Neural progenitor cell (in vitro differentiated cells): ENCODE results near the gene TGM4. TPM values are rescaled to one million over a fixed set of nuclear protein-coding genes. Genes with fewer than 3 reads are reported as not detected.

ENCODE experiments used
- DNase-seq: peaks from one replicate; pipeline ENCODE4 v3.0.0-alpha.2; 2016; ENCODE audit warnings: low spot score
- H2AFZ ChIP-seq: fragments of 200-600 bp; sonication (generic); replicated peaks from 2 replicates; pipeline ENCODE4 v1.6.1; 2016; ENCODE audit warnings: antibody characterized with exemption
- H3F3A ChIP-seq: fragments of 200-600 bp; sonication (generic); 2 replicates; pipeline ENCODE4 v1.6.1; 2016; ENCODE audit warnings: antibody characterized with exemption, low read depth
- H3K27ac ChIP-seq: fragments of 200-600 bp; sonication (generic); 2 replicates; pipeline ENCODE4 v1.5.1; 2016; ENCODE audit warnings: mild to moderate bottlenecking
- H3K27me3 ChIP-seq: fragments of 200-600 bp; sonication (generic); 2 replicates; pipeline ENCODE4 v1.6.1; 2016; ENCODE audit warnings: mild to moderate bottlenecking, moderate library complexity
- H3K36me3 ChIP-seq: fragments of 200-600 bp; sonication (generic); 2 replicates; pipeline ENCODE4 v1.5.1; 2016
- H3K4me1 ChIP-seq: fragments of 200-600 bp; sonication (generic); 2 replicates; pipeline ENCODE4 v1.6.1; 2016; ENCODE audit warnings: mixed run types
- H3K4me2 ChIP-seq: fragments of 200-600 bp; sonication (generic); 2 replicates; pipeline ENCODE4 v1.6.1; 2016
- H3K4me3 ChIP-seq: fragments of 200-600 bp; sonication (generic); 2 replicates; pipeline ENCODE4 v1.5.1; 2016
- H3K79me2 ChIP-seq: fragments of 200-600 bp; sonication (generic); 2 replicates; pipeline ENCODE4 v1.6.1; 2016; ENCODE audit warnings: low read depth
- H3K9ac ChIP-seq: fragments of 200-600 bp; sonication (generic); 2 replicates; pipeline ENCODE4 v1.6.1; 2016
- H3K9me3 ChIP-seq: fragments of 200-600 bp; sonication (generic); 2 replicates; pipeline ENCODE4 v1.5.1; 2016; ENCODE audit warnings: low read depth
- H4K20me1 ChIP-seq: fragments of 200-600 bp; sonication (generic); 2 replicates; pipeline ENCODE4 v1.6.1; 2016; ENCODE audit warnings: low read depth
- H3K27ac Mint-ChIP-seq: 3 replicates; pipeline ENCODE4 v1.8.0; 2021; ENCODE audit warnings: mixed read lengths
- H3K27me3 Mint-ChIP-seq: 2 replicates; pipeline ENCODE4 v1.8.0; 2022; ENCODE audit warnings: low read depth, mild to moderate bottlenecking, inconsistent platforms, moderate library complexity, mixed read lengths; ENCODE audit not compliant: insufficient read depth
- H3K36me3 Mint-ChIP-seq: 3 replicates; pipeline ENCODE4 v1.8.0; 2021; ENCODE audit warnings: mixed read lengths
- H3K4me1 Mint-ChIP-seq: 3 replicates; pipeline ENCODE4 v1.8.0; 2021; ENCODE audit warnings: mixed read lengths
- H3K4me3 Mint-ChIP-seq: 3 replicates; pipeline ENCODE4 v1.8.0; 2021; ENCODE audit warnings: mild to moderate bottlenecking, moderate library complexity, mixed read lengths
- H3K9me3 Mint-ChIP-seq: 3 replicates; pipeline ENCODE4 v1.8.0; 2020; ENCODE audit warnings: mixed read lengths
- CTCF ChIP-seq: fragments of 200-600 bp; sonication (generic); IDR thresholded peaks from 2 replicates; pipeline ENCODE4 v1.5.1; 2017; ENCODE audit warnings: antibody characterized with exemption, mild to moderate bottlenecking
- EZH2 ChIP-seq: fragments of 200-600 bp; sonication (generic); IDR thresholded peaks from 2 replicates; pipeline ENCODE4 v1.6.1; 2017; ENCODE audit warnings: antibody characterized with exemption, mild to moderate bottlenecking, moderate library complexity
- EZH2phosphoT487 ChIP-seq: fragments of 200-600 bp; sonication (generic); IDR thresholded peaks from 2 replicates; pipeline ENCODE4 v1.6.1; 2017; ENCODE audit warnings: antibody characterized with exemption
- total RNA-seq: library from RNA; depleted of rRNA; stranded (reverse); fragments of >200 nt; gene quantifications from 2 replicates; pipeline ENCODE4 v1.2.3, GENCODE V29; 2015; ENCODE audit warnings: low replicate concordance

The TGM4 gene
- total RNA-seq, 1 donor from 2014 or later, result 0.04 TPM

GRCh38 chr3:44932986-44933944 lies 58.9 kb downstream of the TGM4 start:
- peaks cover 27% of the 10 kb centered on the region for H3K4me1 ChIP-seq
- Mint-ChIP-seq H3K4me3 (no peak overlapping the region), H3K27ac (peak overlapping the region; percentile 94), H3K4me1 (peaks cover 22% of the 10 kb centered on the region), H3K9me3 (no peaks in the 10 kb centered on the region), H3K27me3 (peaks cover 6% of the 10 kb centered on the region), H3K36me3 (peaks cover 27% of the 10 kb centered on the region)
- no peaks in the 10 kb centered on the region for H4K20me1 ChIP-seq
- H3K4me3 ChIP-seq, result no peak overlapping the region
- no peak for TF ChIP-seq EZH2phosphoT487
- no peak for TF ChIP-seq EZH2
- no peak for TF ChIP-seq CTCF
- no peaks in the 10 kb centered on the region for H3K9me3 ChIP-seq
- H3K79me2 ChIP-seq, result peaks cover 4% of the 10 kb centered on the region
- peak overlapping the region; percentile 91 for H3K27ac ChIP-seq
- H3K4me2 ChIP-seq, result peak overlapping the region; percentile 66
- DNase-seq, result no peak
- no peak overlapping the region for H2AFZ ChIP-seq
- H3F3A ChIP-seq, result peaks cover 15% of the 10 kb centered on the region
- H3K27me3 ChIP-seq, result no peaks in the 10 kb centered on the region
- no peak overlapping the region for H3K9ac ChIP-seq
- peaks cover 5% of the 10 kb centered on the region for H3K36me3 ChIP-seq

- Histone ChIP-seq H3K4me1 (no peaks in the 10 kb centered on the region), H3K79me2 (peaks cover 4% of the 10 kb centered on the region), H3K4me3 (no peak overlapping the region), H3K27ac (no peak overlapping the region), H3K9me3 (no peaks in the 10 kb centered on the region), H3K4me2 (no peak overlapping the region), H3K36me3 (peaks cover 5% of the 10 kb centered on the region), H3K9ac (no peak overlapping the region), H3F3A (no peaks in the 10 kb centered on the region), H2AFZ (no peak overlapping the region), H3K27me3 (no peaks in the 10 kb centered on the region), H4K20me1 (no peaks in the 10 kb centered on the region)
- Mint-ChIP-seq H3K27me3 (peaks cover 2% of the 10 kb centered on the region), H3K4me1 (no peaks in the 10 kb centered on the region), H3K36me3 (peaks cover 29% of the 10 kb centered on the region), H3K4me3 (no peak overlapping the region), H3K9me3 (no peaks in the 10 kb centered on the region), H3K27ac (no peak overlapping the region)
- no peak for DNase-seq
- TF ChIP-seq EZH2phosphoT487, result no peak
- TF ChIP-seq EZH2, result no peak
- TF ChIP-seq CTCF, result no peak
Measured at GRCh38 chr3:44939581-44940036, 65.2 kb downstream of the TGM4 start.

GRCh38 chr3:44942202-44942921 lies 68.0 kb downstream of the TGM4 start:
- no peaks in the 10 kb centered on the region for H3F3A ChIP-seq
- H3K4me3 Mint-ChIP-seq, result no peak overlapping the region
- H3K27ac Mint-ChIP-seq, result no peak overlapping the region
- no peaks in the 10 kb centered on the region for H3K4me1 ChIP-seq
- H3K36me3 ChIP-seq, result no peaks in the 10 kb centered on the region
- H3K9me3 ChIP-seq, result no peaks in the 10 kb centered on the region
- no peaks in the 10 kb centered on the region for H3K79me2 ChIP-seq
- no peak for DNase-seq
- H3K27me3 Mint-ChIP-seq, result peaks cover 2% of the 10 kb centered on the region
- no peaks in the 10 kb centered on the region for H3K4me1 Mint-ChIP-seq
- H3K36me3 Mint-ChIP-seq, result peaks cover 18% of the 10 kb centered on the region
- H2AFZ ChIP-seq, result no peak overlapping the region
- H3K27me3 ChIP-seq, result no peaks in the 10 kb centered on the region
- TF ChIP-seq EZH2phosphoT487 (no peak), EZH2 (no peak), CTCF (no peak)
- no peak overlapping the region for H3K4me2 ChIP-seq
- no peak overlapping the region for H3K27ac ChIP-seq
- no peaks in the 10 kb centered on the region for H3K9me3 Mint-ChIP-seq
- H3K9ac ChIP-seq, result no peak overlapping the region
- H4K20me1 ChIP-seq, result peaks cover 14% of the 10 kb centered on the region
- H3K4me3 ChIP-seq, result no peak overlapping the region
